ENCODE results near the gene SPAG5. TPM values are rescaled to one million over a fixed set of nuclear protein-coding genes. Genes with fewer than 3 reads are reported as not detected.

The SPAG5 gene
- total RNA-seq, 3 donors from 2014 or later (not counting 1 experiment from before 2014, with no cell fraction given): 18.0 to 19.6 (median 19.3) TPM

GRCh38 chr17:28623696-28624095, 24.9 kb upstream of the SPAG5 start:
- intact Hi-C loops (cut with micrococcal nuclease): no loop called here
- Histone ChIP-seq H3K27ac (ENCODE audit: low read length) (no peak overlapping the region), H3K9me3 (ENCODE audit: control insufficient read depth, insufficient read depth, low read length) (no peaks in the 10 kb centered on the region), H3K36me3 (ENCODE audit: control insufficient read depth, insufficient read depth, low read length) (peaks cover 76% of the 10 kb centered on the region), H3K27me3 (ENCODE audit: control insufficient read depth, insufficient read depth, low read length) (no peaks in the 10 kb centered on the region), H3K4me3 (ENCODE audit: low read length) (no peak overlapping the region), H3K4me1 (ENCODE audit: control insufficient read depth, insufficient read depth, low read length) (no peaks in the 10 kb centered on the region)
- no peak for ATAC-seq
- 97% methylated on average over 4 of the region's 4 CpGs for WGBS (ENCODE audit: insufficient coverage)
- no peak overlapping the region for H3K4me3 Mint-ChIP-seq
- DNase-seq: no peak
- peaks cover 22% of the 10 kb centered on the region for H3K36me3 Mint-ChIP-seq
- no peaks in the 10 kb centered on the region for H3K9me3 Mint-ChIP-seq
- H3K27ac Mint-ChIP-seq: no peak overlapping the region
- no peaks in the 10 kb centered on the region for H3K4me1 Mint-ChIP-seq
- no peak for TF ChIP-seq CTCF (IDR thresholded peaks at IDR 0.05)
- H3K27me3 Mint-ChIP-seq (ENCODE audit: low read depth in 2 of 2): no peaks in the 10 kb centered on the region

- no peak for TF ChIP-seq CTCF (IDR thresholded peaks at IDR 0.05)
- Mint-ChIP-seq H3K27ac (no peak overlapping the region), H3K27me3 (ENCODE audit: low read depth in 2 of 2) (no peaks in the 10 kb centered on the region), H3K36me3 (peaks cover 22% of the 10 kb centered on the region), H3K9me3 (no peaks in the 10 kb centered on the region), H3K4me1 (no peaks in the 10 kb centered on the region), H3K4me3 (no peak overlapping the region)
- ATAC-seq: no peak
- Histone ChIP-seq H3K4me3 (ENCODE audit: low read length) (no peak overlapping the region), H3K4me1 (ENCODE audit: control insufficient read depth, insufficient read depth, low read length) (no peaks in the 10 kb centered on the region), H3K36me3 (ENCODE audit: control insufficient read depth, insufficient read depth, low read length) (peaks cover 81% of the 10 kb centered on the region), H3K27ac (ENCODE audit: low read length) (no peak overlapping the region), H3K9me3 (ENCODE audit: control insufficient read depth, insufficient read depth, low read length) (no peaks in the 10 kb centered on the region), H3K27me3 (ENCODE audit: control insufficient read depth, insufficient read depth, low read length) (no peaks in the 10 kb centered on the region)
- DNase-seq: no peak
- intact Hi-C loops (cut with micrococcal nuclease): no loop called here
- 100% methylated on average over 2 of the region's 3 CpGs for WGBS (ENCODE audit: insufficient coverage)
These were observed 23.4 kb upstream of the SPAG5 start for GRCh38 chr17:28622186-28622585.

- Histone ChIP-seq H3K27me3 (ENCODE audit: control insufficient read depth, insufficient read depth, low read length) (no peaks in the 10 kb centered on the region), H3K27ac (ENCODE audit: low read length) (no peak overlapping the region), H3K36me3 (ENCODE audit: control insufficient read depth, insufficient read depth, low read length) (peaks cover 90% of the 10 kb centered on the region), H3K9me3 (ENCODE audit: control insufficient read depth, insufficient read depth, low read length) (no peaks in the 10 kb centered on the region), H3K4me1 (ENCODE audit: control insufficient read depth, insufficient read depth, low read length) (no peaks in the 10 kb centered on the region), H3K4me3 (ENCODE audit: low read length) (no peak overlapping the region)
- ATAC-seq (no peak), DNase-seq (no peak)
- H3K4me3 Mint-ChIP-seq: no peak overlapping the region
- no peak overlapping the region for H3K27ac Mint-ChIP-seq
- 100% methylated on average over 2 of the region's 2 CpGs for WGBS (ENCODE audit: insufficient coverage)
- H3K36me3 Mint-ChIP-seq: peaks cover 31% of the 10 kb centered on the region
- TF ChIP-seq CTCF (IDR thresholded peaks at IDR 0.05): no peak
- H3K27me3 Mint-ChIP-seq (ENCODE audit: low read depth in 2 of 2): no peaks in the 10 kb centered on the region
- intact Hi-C loops (cut with micrococcal nuclease): no loop called here
- H3K4me1 Mint-ChIP-seq: no peaks in the 10 kb centered on the region
- H3K9me3 Mint-ChIP-seq: no peaks in the 10 kb centered on the region
These were observed 21.2 kb upstream of the SPAG5 start for GRCh38 chr17:28620010-28620409.

- intact Hi-C loops (cut with micrococcal nuclease): no loop called here
- Histone ChIP-seq H3K9me3 (ENCODE audit: control insufficient read depth, insufficient read depth, low read length) (no peaks in the 10 kb centered on the region), H3K4me1 (ENCODE audit: control insufficient read depth, insufficient read depth, low read length) (no peaks in the 10 kb centered on the region), H3K27me3 (ENCODE audit: control insufficient read depth, insufficient read depth, low read length) (no peaks in the 10 kb centered on the region), H3K27ac (ENCODE audit: low read length) (no peak overlapping the region), H3K4me3 (ENCODE audit: low read length) (no peak overlapping the region), H3K36me3 (ENCODE audit: control insufficient read depth, insufficient read depth, low read length) (peaks cover 93% of the 10 kb centered on the region)
- DNase-seq: no peak
- H3K9me3 Mint-ChIP-seq: no peaks in the 10 kb centered on the region
- ATAC-seq: no peak
- peaks cover 31% of the 10 kb centered on the region for H3K36me3 Mint-ChIP-seq
- no peak overlapping the region for H3K4me3 Mint-ChIP-seq
- no peak overlapping the region for H3K27ac Mint-ChIP-seq
- no peaks in the 10 kb centered on the region for H3K27me3 Mint-ChIP-seq (ENCODE audit: low read depth in 2 of 2)
- H3K4me1 Mint-ChIP-seq: no peaks in the 10 kb centered on the region
- 100% methylated on average over 3 of the region's 3 CpGs for WGBS (ENCODE audit: insufficient coverage)
- no peak for TF ChIP-seq CTCF (IDR thresholded peaks at IDR 0.05)
These were observed 19.6 kb upstream of the SPAG5 start for GRCh38 chr17:28618464-28618863.
